Liver (tissue), 9 donors: Measurements from ENCODE around the gene RALGAPA2. TPM values are rescaled to one million over a fixed set of nuclear protein-coding genes. Genes with fewer than 3 reads are reported as not detected.

Source experiments
- DNase-seq: peaks from one replicate; pipeline ENCODE4 v3.0.0-alpha.2; 2017; ENCODE audit warnings: low spot score
- H3K27ac ChIP-seq, 2 donors: one replicate each; pipeline ENCODE4 v1.7.0; 2013; ENCODE audit warnings: inconsistent platforms in 2 of 2, low read length in 2 of 2, control low read depth in 1 of 2, low read depth in 1 of 2, mild to moderate bottlenecking in 1 of 2
- H3K27me3 ChIP-seq, 4 donors: one replicate each; pipeline versions ENCODE4 v1.6.1 to v1.7.0; 2013; ENCODE audit warnings: low read length in 3 of 4, inconsistent platforms in 1 of 4, mild to moderate bottlenecking in 1 of 4, moderate library complexity in 1 of 4; ENCODE audit not compliant: control insufficient read depth in 4 of 4, insufficient read depth in 4 of 4
- H3K36me3 ChIP-seq, 4 donors: one replicate each; pipeline versions ENCODE4 v1.6.1 to v1.7.0; 2013; ENCODE audit warnings: low read length in 3 of 4, mild to moderate bottlenecking in 3 of 4, low read depth in 1 of 4, moderate library complexity in 1 of 4; ENCODE audit not compliant: control insufficient read depth in 4 of 4, insufficient read depth in 3 of 4
- H3K4me1 ChIP-seq, 4 donors: one replicate each; pipeline versions ENCODE4 v1.6.1 to v1.7.0; 2013; ENCODE audit warnings: low read length in 3 of 4, mild to moderate bottlenecking in 3 of 4, moderate library complexity in 1 of 4; ENCODE audit not compliant: control insufficient read depth in 4 of 4, insufficient read depth in 4 of 4
- H3K4me3 ChIP-seq, 3 donors: one replicate each; pipeline versions ENCODE4 v1.6.1 to v1.7.0; 2013; ENCODE audit warnings: low read length in 3 of 3, control low read depth in 1 of 3, low read depth in 1 of 3, mild to moderate bottlenecking in 1 of 3
- H3K9ac ChIP-seq, 2 donors: one replicate each; pipeline ENCODE4 v1.7.0; 2013; ENCODE audit warnings: low read length in 2 of 2, mild to moderate bottlenecking in 2 of 2, moderate library complexity in 2 of 2, control low read depth in 1 of 2, low read depth in 1 of 2
- H3K9me3 ChIP-seq, 4 donors: one replicate each; pipeline versions ENCODE4 v1.6.1 to v1.7.0; 2013; ENCODE audit warnings: low read length in 3 of 4; ENCODE audit not compliant: control insufficient read depth in 4 of 4
- EGR1 ChIP-seq, 2 donors: IDR thresholded peaks; 2 replicates each; pipeline ENCODE4 v1.6.1; 2016 to 2018; ENCODE audit warnings: antibody characterized with exemption in 2 of 2, low read depth in 2 of 2
- FOXA2 ChIP-seq: IDR thresholded peaks from 2 replicates; pipeline ENCODE4 v1.6.1; 2016; ENCODE audit warnings: antibody characterized with exemption
- GABPA ChIP-seq, 2 donors: IDR thresholded peaks in 1 of 2; conservative IDR thresholded peaks in 1 of 2; 2 replicates each; pipeline ENCODE4 v1.6.1; 2016; ENCODE audit warnings: antibody characterized with exemption in 2 of 2, mild to moderate bottlenecking in 1 of 2, moderate library complexity in 1 of 2
- HNF4G ChIP-seq: IDR thresholded peaks from 2 replicates; pipeline ENCODE4 v1.6.1; 2016; ENCODE audit warnings: antibody characterized with exemption
- JUND ChIP-seq, 2 donors: IDR thresholded peaks; 2 replicates each; pipeline ENCODE4 v1.6.1; 2016; ENCODE audit warnings: antibody characterized with exemption in 2 of 2
- NR2F2 ChIP-seq: IDR thresholded peaks from 2 replicates; pipeline ENCODE4 v1.6.1; 2016; ENCODE audit warnings: antibody characterized with exemption
- RAD21 ChIP-seq, 2 donors: IDR thresholded peaks; 2 replicates each; pipeline ENCODE4 v1.6.1; 2016; ENCODE audit warnings: antibody characterized with exemption in 2 of 2, mild to moderate bottlenecking in 2 of 2
- RXRA ChIP-seq, 2 donors: IDR thresholded peaks; 2 replicates each; pipeline ENCODE4 v1.6.1; 2017 to 2018; ENCODE audit warnings: antibody characterized with exemption in 2 of 2, mild to moderate bottlenecking in 1 of 2
- SP1 ChIP-seq: IDR thresholded peaks from 2 replicates; pipeline ENCODE4 v1.6.1; 2018; ENCODE audit warnings: antibody characterized with exemption, mild to moderate bottlenecking
- WGBS: extraction: QIAGEN DNeasy Blood & Tissue Kit; methylation state at CpG from one replicate; pipeline ENCODE4 v1.1.7; 2013; 5-methylcytosine and 5-hydroxymethylcytosine counted together
- polyA plus RNA-seq, 2 donors: library from polyadenylated mRNA; stranded (reverse) in 1 of 2; unstranded in 1 of 2; fragments of 200-250 nt in 1 of 2; fragments of >200 nt in 1 of 2; fragmentation: Nextera tagmentation in 1 of 2; extraction: Ambion mirVana in 1 of 2; gene quantifications; one replicate each; pipeline versions ENCODE4 v1.2.1 to v1.2.3, GENCODE V29; 2013 to 2015
- total RNA-seq, 2 donors: library from RNA; depleted of rRNA; stranded (reverse); fragments of >200 nt; gene quantifications; one replicate each; pipeline ENCODE4 v1.2.3, GENCODE V29; 2014
- TF ChIP-seq, protein P1 (sequence below): IDR thresholded peaks from 2 replicates; pipeline ENCODE4 v1.6.1; 2016; ENCODE audit warnings: antibody characterized with exemption
- TF ChIP-seq, protein P2 (sequence below): fragments of 150-350 bp; IDR thresholded peaks from 2 replicates; pipeline ENCODE4 v1.5.1; 2017; ENCODE audit warnings: improper control_type of control experiment, low read depth, low read length; ENCODE audit not compliant: missing input control
- TF ChIP-seq, protein P3 (sequence below): IDR thresholded peaks from 2 replicates; pipeline ENCODE4 v1.6.1; 2016; ENCODE audit warnings: antibody characterized with exemption
- TF ChIP-seq, protein P4 (sequence below): IDR thresholded peaks from 2 replicates; pipeline ENCODE4 v1.6.1; 2016; ENCODE audit warnings: antibody characterized with exemption
- TF ChIP-seq, protein P5 (sequence below): IDR thresholded peaks from 2 replicates; pipeline ENCODE4 v1.6.1; 2016; ENCODE audit warnings: antibody characterized with exemption, mild to moderate bottlenecking
- donor health status: healthy.
- donor health status: healthy.
- donor health status: healthy.
- donor health status: healthy.
- donor health status: healthy.

The RALGAPA2 gene
- total and polyA plus RNA-seq, 4 donors: 14.8 to 89.9 (median 25.1) TPM

DNA sequence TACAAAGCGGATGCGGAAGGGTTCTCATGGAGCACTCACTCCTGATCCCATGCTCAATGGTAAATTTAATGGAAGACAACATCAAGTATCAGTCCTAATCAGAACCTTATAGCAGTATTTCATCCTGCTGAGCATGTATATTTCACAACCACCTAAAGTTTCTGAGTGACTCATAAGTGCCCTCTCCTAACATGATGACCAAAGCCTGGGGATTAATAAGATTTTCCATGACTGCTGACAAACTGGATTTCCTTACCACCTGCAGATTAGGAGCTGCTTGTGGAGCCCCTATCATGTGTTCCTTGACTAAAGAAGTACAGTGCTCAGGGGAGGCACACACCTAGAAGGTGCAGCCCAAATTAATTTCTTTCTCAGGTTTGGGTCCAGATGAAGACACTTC is 231.8 kb downstream of the RALGAPA2 start:
- 98% methylated on average over 2 of the region's 2 CpGs for WGBS
- TF ChIP-seq RAD21 (IDR thresholded peaks at IDR 0.05): no peak
- peak in 1 of 2 donors; percentile 52 for TF ChIP-seq JUND (IDR thresholded peaks at IDR 0.05)
- Histone ChIP-seq H3K27me3 (no peaks in the 10 kb centered on the region), H3K9ac (no peak overlapping the region), H3K4me1 (peaks cover 7 to 30% (median 24%) of the 10 kb centered on the region in 4 donors), H3K36me3 (peaks cover 0 to 9% (median 3%) of the 10 kb centered on the region in 4 donors), H3K9me3 (no peaks in the 10 kb centered on the region), H3K27ac (no peak overlapping the region), H3K4me3 (no peak overlapping the region)
- DNase-seq: no peak

DNA sequence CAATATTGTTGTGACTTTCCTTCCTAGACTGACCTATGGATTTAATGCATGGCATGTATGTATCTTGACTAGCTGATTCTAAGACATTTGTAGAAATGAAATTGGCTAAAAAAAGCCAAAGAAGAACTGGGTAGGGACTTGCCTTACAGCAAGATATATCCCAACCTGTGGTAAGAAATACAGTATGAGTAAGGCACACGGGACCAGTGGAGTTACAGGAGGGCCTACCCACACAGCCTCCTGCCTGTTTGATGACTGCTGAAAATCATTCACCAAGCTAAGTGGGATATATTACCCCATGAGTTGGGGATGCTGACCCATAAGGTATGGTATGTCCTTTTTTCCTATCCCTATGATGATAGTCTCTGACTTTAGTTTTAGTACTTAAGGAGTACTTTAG is 232.3 kb downstream of the RALGAPA2 start:
- Histone ChIP-seq H3K27ac (no peak overlapping the region), H3K4me3 (no peak overlapping the region), H3K9ac (no peak overlapping the region), H3K9me3 (no peaks in the 10 kb centered on the region), H3K36me3 (peaks cover 0 to 9% (median 3%) of the 10 kb centered on the region in 4 donors), H3K4me1 (peaks cover 7 to 30% (median 24%) of the 10 kb centered on the region in 4 donors), H3K27me3 (no peaks in the 10 kb centered on the region)
- no peak for DNase-seq
- TF ChIP-seq, protein P1, sequence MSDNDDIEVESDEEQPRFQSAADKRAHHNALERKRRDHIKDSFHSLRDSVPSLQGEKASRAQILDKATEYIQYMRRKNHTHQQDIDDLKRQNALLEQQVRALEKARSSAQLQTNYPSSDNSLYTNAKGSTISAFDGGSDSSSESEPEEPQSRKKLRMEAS: no peak
- TF ChIP-seq HNF4G (no peak), NR2F2 (no peak), GABPA (IDR thresholded peaks at IDR 0.05 in 1 of 2, conservative IDR thresholded peaks at IDR 0.05 in 1 of 2) (no peak), FOXA2 (no peak), RAD21 (IDR thresholded peaks at IDR 0.05) (no peak), EGR1 (IDR thresholded peaks at IDR 0.05; ENCODE audit: low read depth in 2 of 2) (no peak), RXRA (IDR thresholded peaks at IDR 0.05) (no peak), JUND (IDR thresholded peaks at IDR 0.05) (no peak), SP1 (no peak)
- TF ChIP-seq, protein P2, sequence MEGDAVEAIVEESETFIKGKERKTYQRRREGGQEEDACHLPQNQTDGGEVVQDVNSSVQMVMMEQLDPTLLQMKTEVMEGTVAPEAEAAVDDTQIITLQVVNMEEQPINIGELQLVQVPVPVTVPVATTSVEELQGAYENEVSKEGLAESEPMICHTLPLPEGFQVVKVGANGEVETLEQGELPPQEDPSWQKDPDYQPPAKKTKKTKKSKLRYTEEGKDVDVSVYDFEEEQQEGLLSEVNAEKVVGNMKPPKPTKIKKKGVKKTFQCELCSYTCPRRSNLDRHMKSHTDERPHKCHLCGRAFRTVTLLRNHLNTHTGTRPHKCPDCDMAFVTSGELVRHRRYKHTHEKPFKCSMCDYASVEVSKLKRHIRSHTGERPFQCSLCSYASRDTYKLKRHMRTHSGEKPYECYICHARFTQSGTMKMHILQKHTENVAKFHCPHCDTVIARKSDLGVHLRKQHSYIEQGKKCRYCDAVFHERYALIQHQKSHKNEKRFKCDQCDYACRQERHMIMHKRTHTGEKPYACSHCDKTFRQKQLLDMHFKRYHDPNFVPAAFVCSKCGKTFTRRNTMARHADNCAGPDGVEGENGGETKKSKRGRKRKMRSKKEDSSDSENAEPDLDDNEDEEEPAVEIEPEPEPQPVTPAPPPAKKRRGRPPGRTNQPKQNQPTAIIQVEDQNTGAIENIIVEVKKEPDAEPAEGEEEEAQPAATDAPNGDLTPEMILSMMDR: no peak
- TF ChIP-seq, protein P3, sequence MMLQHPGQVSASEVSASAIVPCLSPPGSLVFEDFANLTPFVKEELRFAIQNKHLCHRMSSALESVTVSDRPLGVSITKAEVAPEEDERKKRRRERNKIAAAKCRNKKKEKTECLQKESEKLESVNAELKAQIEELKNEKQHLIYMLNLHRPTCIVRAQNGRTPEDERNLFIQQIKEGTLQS: no peak
- TF ChIP-seq, protein P4, sequence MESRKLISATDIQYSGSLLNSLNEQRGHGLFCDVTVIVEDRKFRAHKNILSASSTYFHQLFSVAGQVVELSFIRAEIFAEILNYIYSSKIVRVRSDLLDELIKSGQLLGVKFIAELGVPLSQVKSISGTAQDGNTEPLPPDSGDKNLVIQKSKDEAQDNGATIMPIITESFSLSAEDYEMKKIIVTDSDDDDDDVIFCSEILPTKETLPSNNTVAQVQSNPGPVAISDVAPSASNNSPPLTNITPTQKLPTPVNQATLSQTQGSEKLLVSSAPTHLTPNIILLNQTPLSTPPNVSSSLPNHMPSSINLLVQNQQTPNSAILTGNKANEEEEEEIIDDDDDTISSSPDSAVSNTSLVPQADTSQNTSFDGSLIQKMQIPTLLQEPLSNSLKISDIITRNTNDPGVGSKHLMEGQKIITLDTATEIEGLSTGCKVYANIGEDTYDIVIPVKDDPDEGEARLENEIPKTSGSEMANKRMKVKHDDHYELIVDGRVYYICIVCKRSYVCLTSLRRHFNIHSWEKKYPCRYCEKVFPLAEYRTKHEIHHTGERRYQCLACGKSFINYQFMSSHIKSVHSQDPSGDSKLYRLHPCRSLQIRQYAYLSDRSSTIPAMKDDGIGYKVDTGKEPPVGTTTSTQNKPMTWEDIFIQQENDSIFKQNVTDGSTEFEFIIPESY: no peak
- TF ChIP-seq, protein P5, sequence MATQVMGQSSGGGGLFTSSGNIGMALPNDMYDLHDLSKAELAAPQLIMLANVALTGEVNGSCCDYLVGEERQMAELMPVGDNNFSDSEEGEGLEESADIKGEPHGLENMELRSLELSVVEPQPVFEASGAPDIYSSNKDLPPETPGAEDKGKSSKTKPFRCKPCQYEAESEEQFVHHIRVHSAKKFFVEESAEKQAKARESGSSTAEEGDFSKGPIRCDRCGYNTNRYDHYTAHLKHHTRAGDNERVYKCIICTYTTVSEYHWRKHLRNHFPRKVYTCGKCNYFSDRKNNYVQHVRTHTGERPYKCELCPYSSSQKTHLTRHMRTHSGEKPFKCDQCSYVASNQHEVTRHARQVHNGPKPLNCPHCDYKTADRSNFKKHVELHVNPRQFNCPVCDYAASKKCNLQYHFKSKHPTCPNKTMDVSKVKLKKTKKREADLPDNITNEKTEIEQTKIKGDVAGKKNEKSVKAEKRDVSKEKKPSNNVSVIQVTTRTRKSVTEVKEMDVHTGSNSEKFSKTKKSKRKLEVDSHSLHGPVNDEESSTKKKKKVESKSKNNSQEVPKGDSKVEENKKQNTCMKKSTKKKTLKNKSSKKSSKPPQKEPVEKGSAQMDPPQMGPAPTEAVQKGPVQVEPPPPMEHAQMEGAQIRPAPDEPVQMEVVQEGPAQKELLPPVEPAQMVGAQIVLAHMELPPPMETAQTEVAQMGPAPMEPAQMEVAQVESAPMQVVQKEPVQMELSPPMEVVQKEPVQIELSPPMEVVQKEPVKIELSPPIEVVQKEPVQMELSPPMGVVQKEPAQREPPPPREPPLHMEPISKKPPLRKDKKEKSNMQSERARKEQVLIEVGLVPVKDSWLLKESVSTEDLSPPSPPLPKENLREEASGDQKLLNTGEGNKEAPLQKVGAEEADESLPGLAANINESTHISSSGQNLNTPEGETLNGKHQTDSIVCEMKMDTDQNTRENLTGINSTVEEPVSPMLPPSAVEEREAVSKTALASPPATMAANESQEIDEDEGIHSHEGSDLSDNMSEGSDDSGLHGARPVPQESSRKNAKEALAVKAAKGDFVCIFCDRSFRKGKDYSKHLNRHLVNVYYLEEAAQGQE: no peak
- WGBS: 97% methylated on average over 1 of the region's 1 CpG
